ENCODE data around the gene CYP11A1.

CYP11A1 gene

GRCh38 chr15:74388363-74388951, 21.0 kb upstream of the CYP11A1 start:
- DNase-seq (ENCODE audit: low read depth): no peak

GRCh38 chr15:74387621-74388362, 20.3 kb upstream of the CYP11A1 start:
- no peak for DNase-seq (ENCODE audit: low read depth)

- DNase-seq (ENCODE audit: low read depth): no peak
These were observed 19.7 kb upstream of the CYP11A1 start for GRCh38 chr15:74387141-74387541.

- no peak for DNase-seq (ENCODE audit: low read depth)
These were observed 19.2 kb upstream of the CYP11A1 start for GRCh38 chr15:74386496-74387140.

- no peak for DNase-seq (ENCODE audit: low read depth)
These were observed 18.3 kb upstream of the CYP11A1 start for GRCh38 chr15:74385733-74386132.

GRCh38 chr15:74384881-74385643, 17.6 kb upstream of the CYP11A1 start:
- no peak for DNase-seq (ENCODE audit: low read depth)

- DNase-seq (ENCODE audit: low read depth): no peak
These were observed 17.1 kb upstream of the CYP11A1 start for GRCh38 chr15:74384566-74384880.

GRCh38 chr15:74383695-74384565, 16.5 kb upstream of the CYP11A1 start:
- DNase-seq (ENCODE audit: low read depth): peak; percentile 52

GRCh38 chr15:74383286-74383685, 15.8 kb upstream of the CYP11A1 start:
- no peak for DNase-seq (ENCODE audit: low read depth)

GRCh38 chr15:74382004-74382816, 14.8 kb upstream of the CYP11A1 start:
- no peak for DNase-seq (ENCODE audit: low read depth)

GRCh38 chr15:74381481-74381880, 14.0 kb upstream of the CYP11A1 start:
- DNase-seq (ENCODE audit: low read depth): no peak

GRCh38 chr15:74381190-74381453, 13.7 kb upstream of the CYP11A1 start:
- no peak for DNase-seq (ENCODE audit: low read depth)

GRCh38 chr15:74380361-74381189, 13.1 kb upstream of the CYP11A1 start:
- no peak for DNase-seq (ENCODE audit: low read depth)

GRCh38 chr15:74378848-74379247, 11.4 kb upstream of the CYP11A1 start:
- DNase-seq (ENCODE audit: low read depth): no peak

- DNase-seq (ENCODE audit: low read depth): no peak
These were observed 10.7 kb upstream of the CYP11A1 start for GRCh38 chr15:74377831-74378766.

- no peak for DNase-seq (ENCODE audit: low read depth)
These were observed 9.6 kb upstream of the CYP11A1 start for GRCh38 chr15:74376825-74377581.

GRCh38 chr15:74376226-74376625, 8.8 kb upstream of the CYP11A1 start:
- no peak for DNase-seq (ENCODE audit: low read depth)

GRCh38 chr15:74375303-74375693, 7.9 kb upstream of the CYP11A1 start:
- peak; percentile 78 for DNase-seq (ENCODE audit: low read depth)
